Measurements from ENCODE around the gene SCAMP3.

The SCAMP3 gene

GRCh38 chr1:155210314-155211104 is 51.7 kb downstream of the SCAMP3 start:
- TF ChIP-seq CTCF (IDR thresholded peaks at IDR 0.05; ENCODE audit: control extremely low read depth, extremely low read depth, low read depth, missing control alignments): no peak
- POLR2A ChIA-PET: interaction anchor here (0.6 kb wide), 1 partner anchor 71 kb away, joined by 4 read pairs; no protein-coding TSS in a partner anchor
- DNase-seq (ENCODE audit: extremely low spot score): no peak
- CTCF ChIA-PET: interaction anchor here (1.7 to 9.1 kb wide), 2 partner anchors 17 to 38 kb away, joined by 7 to 76 read pairs; partner anchors contain the start of gene KRTCAP2

- no peak for DNase-seq (ENCODE audit: extremely low spot score)
- CTCF ChIA-PET: interaction anchor here (1.3 to 9.1 kb wide), 4 partner anchors 16 to 41 kb away, joined by 7 to 76 read pairs (median 20); partner anchors contain the start of gene KRTCAP2
- POLR2A ChIA-PET: interaction anchor here (0.7 kb wide), 1 partner anchor 15 kb away, joined by 5 read pairs; no protein-coding TSS in a partner anchor
- TF ChIP-seq CTCF (IDR thresholded peaks at IDR 0.05; ENCODE audit: control extremely low read depth, extremely low read depth, low read depth, missing control alignments): no peak
These were observed 52.8 kb downstream of the SCAMP3 start for GRCh38 chr1:155209312-155209721.

DNA sequence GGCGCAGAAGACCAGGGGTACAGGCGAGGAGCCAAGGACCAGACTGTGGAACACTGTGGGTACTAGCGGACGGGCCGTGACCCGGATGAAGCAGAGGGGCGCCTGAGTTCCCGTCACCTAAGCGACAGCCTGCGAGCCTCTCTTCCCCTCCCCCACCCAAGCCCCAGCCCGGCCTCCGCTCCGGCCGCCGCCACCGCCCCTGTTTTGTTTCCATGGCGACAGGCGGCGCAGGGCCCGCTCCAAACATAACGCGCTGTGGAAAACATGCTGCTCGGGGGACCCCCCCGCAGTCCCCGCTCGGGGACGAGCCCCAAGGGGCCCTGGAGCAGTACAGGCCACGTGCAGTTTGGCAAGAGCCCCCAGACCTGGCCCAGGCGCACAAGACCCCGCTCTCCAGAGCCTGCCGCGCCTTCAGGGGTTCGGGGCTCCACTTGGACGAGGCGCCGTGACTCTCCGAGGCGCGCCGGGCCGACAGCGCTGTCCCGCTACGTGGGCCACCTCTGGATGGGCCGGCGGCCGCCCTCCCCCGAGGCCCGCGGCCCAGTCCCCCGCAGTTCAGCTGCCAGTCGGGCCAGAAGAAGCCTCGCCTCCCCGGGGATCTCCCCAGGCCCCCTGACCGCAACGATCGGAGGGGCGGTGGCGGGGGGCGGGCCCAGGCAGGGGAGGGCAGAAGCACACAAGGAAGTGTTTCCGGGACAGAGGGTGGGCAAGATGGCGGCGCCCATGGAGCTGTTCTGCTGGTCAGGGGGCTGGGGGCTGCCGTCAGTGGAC is 53.4 kb downstream of the SCAMP3 start, which contains the start of gene MTX1:
MTX1 (plus strand) TSS at position 155 of the 771 bp plus-strand sequence; CDS start at position 265, 110 bp downstream.
- no peak for TF ChIP-seq CTCF (IDR thresholded peaks at IDR 0.05; ENCODE audit: control extremely low read depth, extremely low read depth, low read depth, missing control alignments)
- ChIA-PET POLR2A (no interaction called here), CTCF (interaction anchor here (1.3 to 9.1 kb wide), 9 partner anchors 10 to 42 kb away, joined by 3 to 88 read pairs (median 10); partner anchors contain the start of gene KRTCAP2)
- peak; percentile 92 for DNase-seq (ENCODE audit: extremely low spot score)

GRCh38 chr1:155207806-155208540 is 54.2 kb downstream of the SCAMP3 start, which contains the start of gene THBS3:
THBS3 (minus strand) TSS chr1:155207897; CDS start chr1:155207876, 21 bp downstream.
- no peak for TF ChIP-seq CTCF (IDR thresholded peaks at IDR 0.05; ENCODE audit: control extremely low read depth, extremely low read depth, low read depth, missing control alignments)
- CTCF ChIA-PET: interaction anchor here (1.1 to 9.1 kb wide), 12 partner anchors 9 to 395 kb away, joined by 3 to 88 read pairs (median 7); partner anchors contain the start of gene KRTCAP2
- no peak for DNase-seq (ENCODE audit: extremely low spot score)
- POLR2A ChIA-PET: interaction anchor here (1.5 kb wide), 1 partner anchor 36 kb away, joined by 4 read pairs; no protein-coding TSS in a partner anchor

- peak; percentile 81 for DNase-seq (ENCODE audit: extremely low spot score)
- CTCF ChIA-PET: interaction anchor here (0.8 to 9.1 kb wide), 24 partner anchors 8 to 860 kb away, joined by 3 to 88 read pairs (median 6); partner anchors contain the start of gene KRTCAP2
- POLR2A ChIA-PET: interaction anchor here (1.0 to 1.5 kb wide), 2 partner anchors 14 to 37 kb away, joined by 3 to 4 read pairs; no protein-coding TSS in a partner anchor
- peak; percentile 80 for TF ChIP-seq CTCF (IDR thresholded peaks at IDR 0.05; ENCODE audit: control extremely low read depth, extremely low read depth, low read depth, missing control alignments)
These were observed 55.0 kb downstream of the SCAMP3 start for GRCh38 chr1:155206891-155207805.
